ENCODE measurements around the gene XRCC4.

The XRCC4 gene

DNA sequence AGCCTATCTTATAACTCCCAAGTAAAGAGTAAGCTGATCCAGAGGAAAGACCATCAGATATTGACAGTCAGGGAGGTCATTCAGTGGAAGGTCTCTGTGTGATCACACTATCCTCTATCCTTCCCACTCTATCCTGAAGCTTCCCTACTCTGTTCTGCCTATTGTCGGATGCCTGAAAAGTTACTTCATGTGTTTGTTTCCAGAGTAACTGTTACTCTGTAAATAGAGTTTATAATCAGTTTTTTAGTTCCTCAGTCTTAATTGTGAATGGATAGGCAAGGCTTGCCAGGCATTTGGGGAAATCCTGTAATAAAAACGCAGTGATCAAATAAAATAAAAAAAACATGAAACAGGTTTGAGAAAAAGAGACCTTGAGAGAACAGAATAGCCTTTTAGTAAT lies 79.8 kb downstream of the XRCC4 start:
- no peak overlapping the region for H3K4me3 ChIP-seq (ENCODE audit: low read depth, low read length)
- TF ChIP-seq, protein P1, sequence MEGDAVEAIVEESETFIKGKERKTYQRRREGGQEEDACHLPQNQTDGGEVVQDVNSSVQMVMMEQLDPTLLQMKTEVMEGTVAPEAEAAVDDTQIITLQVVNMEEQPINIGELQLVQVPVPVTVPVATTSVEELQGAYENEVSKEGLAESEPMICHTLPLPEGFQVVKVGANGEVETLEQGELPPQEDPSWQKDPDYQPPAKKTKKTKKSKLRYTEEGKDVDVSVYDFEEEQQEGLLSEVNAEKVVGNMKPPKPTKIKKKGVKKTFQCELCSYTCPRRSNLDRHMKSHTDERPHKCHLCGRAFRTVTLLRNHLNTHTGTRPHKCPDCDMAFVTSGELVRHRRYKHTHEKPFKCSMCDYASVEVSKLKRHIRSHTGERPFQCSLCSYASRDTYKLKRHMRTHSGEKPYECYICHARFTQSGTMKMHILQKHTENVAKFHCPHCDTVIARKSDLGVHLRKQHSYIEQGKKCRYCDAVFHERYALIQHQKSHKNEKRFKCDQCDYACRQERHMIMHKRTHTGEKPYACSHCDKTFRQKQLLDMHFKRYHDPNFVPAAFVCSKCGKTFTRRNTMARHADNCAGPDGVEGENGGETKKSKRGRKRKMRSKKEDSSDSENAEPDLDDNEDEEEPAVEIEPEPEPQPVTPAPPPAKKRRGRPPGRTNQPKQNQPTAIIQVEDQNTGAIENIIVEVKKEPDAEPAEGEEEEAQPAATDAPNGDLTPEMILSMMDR (IDR thresholded peaks at IDR 0.05; ENCODE audit: low read depth, low read length) = no peak
- no peak for DNase-seq (ENCODE audit: low read depth, low spot score)
- in situ Hi-C loops (cut with HindIII; ENCODE audit: low sequenced_read_pairs) = no loop called here

DNA sequence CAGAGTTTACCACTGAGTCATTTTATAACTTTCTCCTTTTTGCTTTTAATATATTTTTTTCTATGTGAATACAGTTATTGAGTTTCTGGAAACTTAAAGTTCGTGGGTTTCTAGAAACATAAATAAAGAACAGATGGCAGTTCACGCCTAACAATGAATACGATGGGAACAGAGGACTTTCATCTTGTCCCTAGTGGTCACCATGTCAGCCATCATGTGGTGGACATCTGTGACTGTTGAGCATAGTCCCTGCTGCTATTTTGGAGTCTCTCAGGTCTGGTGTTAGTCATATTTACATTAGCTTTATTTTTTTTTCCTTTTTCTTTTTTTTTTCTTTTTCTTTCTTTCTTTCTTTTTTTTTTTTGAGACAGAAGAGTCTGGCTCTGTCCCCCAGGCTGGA lies 85.3 kb downstream of the XRCC4 start:
- no peak for DNase-seq (ENCODE audit: low read depth, low spot score)
- H3K4me3 ChIP-seq (ENCODE audit: low read depth, low read length) = no peak overlapping the region
- in situ Hi-C loops (cut with HindIII; ENCODE audit: low sequenced_read_pairs) = no loop called here
- TF ChIP-seq, protein P1 (IDR thresholded peaks at IDR 0.05; ENCODE audit: low read depth, low read length) = no peak

DNA sequence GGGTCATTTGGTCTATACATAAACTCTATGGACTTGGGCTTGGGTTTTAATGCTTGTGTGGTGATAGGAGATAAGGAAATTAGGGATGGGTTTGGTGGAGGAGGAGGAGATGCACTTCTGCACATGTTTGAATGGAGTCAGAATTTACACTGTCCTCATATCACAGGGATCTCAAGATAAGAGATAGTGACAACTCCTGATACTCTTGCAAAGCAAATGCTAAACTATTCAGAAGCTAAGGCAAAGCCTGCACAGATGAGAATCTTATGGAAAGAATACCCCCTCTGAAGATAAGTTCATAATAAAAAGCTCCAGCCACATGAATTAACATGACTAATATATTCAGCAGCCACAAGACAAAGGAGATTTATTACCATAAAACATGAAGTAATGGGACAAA lies 90.2 kb downstream of the XRCC4 start:
- in situ Hi-C loops (cut with HindIII; ENCODE audit: low sequenced_read_pairs) = no loop called here
- no peak for DNase-seq (ENCODE audit: low read depth, low spot score)
- TF ChIP-seq, protein P1 (IDR thresholded peaks at IDR 0.05; ENCODE audit: low read depth, low read length) = no peak
- no peak overlapping the region for H3K4me3 ChIP-seq (ENCODE audit: low read depth, low read length)

DNA sequence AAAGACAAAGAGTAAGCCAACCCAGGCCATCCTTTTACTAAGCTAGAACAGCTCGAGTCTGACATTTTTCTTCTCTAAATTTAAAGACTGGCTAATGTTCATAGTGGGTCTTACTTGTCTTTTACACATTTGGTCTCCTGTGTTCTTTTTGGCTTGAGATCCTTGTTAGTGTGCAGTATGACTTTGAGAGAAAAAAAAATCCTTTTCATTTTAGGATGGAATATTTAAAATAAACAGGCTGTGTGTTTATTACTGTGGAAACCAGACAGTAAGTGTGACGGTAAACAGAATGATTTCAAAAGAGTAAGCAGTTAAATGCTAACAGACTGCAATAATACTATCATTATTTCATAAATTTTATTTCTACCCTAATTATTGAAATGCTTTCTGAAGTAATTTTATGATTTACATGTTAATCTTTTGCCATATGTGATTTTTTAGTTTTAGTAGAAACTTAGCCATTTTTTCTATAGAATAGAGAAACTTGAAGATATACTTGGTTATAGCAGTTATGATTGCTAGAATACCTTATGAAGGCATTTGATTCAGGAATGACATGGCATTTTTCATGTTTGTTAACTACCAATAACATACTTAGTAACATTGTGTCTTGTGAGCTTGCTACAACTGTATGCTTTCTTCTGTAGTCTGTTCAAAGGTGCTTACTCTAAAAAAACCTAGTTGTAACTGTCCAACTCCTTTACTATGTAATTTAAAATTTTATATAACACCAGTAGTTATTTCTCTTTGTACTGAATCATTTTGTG lies 92.4 kb downstream of the XRCC4 start:
- in situ Hi-C loops (cut with HindIII; ENCODE audit: low sequenced_read_pairs) = no loop called here
- TF ChIP-seq, protein P1 (IDR thresholded peaks at IDR 0.05; ENCODE audit: low read depth, low read length) = no peak
- no peak overlapping the region for H3K4me3 ChIP-seq (ENCODE audit: low read depth, low read length)
- no peak for DNase-seq (ENCODE audit: low read depth, low spot score)

DNA sequence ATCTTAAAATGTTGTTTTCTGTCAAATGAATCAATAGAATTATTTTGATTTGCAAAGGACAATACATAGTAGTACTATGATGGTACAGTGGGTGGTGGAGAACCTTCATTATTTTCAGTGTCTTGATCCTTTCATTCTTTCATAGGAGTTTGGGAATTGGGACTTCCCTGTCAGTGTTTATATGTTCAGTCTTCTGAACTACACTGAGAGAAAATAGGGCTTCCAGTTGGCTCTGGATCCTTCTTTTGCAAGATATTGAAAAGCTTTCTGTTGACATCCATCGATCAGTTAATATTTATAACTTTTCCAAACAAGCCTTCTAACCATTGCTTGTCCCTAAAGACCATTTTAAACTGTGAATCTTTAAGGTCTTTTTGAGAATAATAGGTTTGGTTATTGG lies 94.7 kb downstream of the XRCC4 start:
- H3K4me3 ChIP-seq (ENCODE audit: low read depth, low read length) = no peak overlapping the region
- no peak for DNase-seq (ENCODE audit: low read depth, low spot score)
- in situ Hi-C loops (cut with HindIII; ENCODE audit: low sequenced_read_pairs) = no loop called here
- TF ChIP-seq, protein P1 (IDR thresholded peaks at IDR 0.05; ENCODE audit: low read depth, low read length) = no peak

DNA sequence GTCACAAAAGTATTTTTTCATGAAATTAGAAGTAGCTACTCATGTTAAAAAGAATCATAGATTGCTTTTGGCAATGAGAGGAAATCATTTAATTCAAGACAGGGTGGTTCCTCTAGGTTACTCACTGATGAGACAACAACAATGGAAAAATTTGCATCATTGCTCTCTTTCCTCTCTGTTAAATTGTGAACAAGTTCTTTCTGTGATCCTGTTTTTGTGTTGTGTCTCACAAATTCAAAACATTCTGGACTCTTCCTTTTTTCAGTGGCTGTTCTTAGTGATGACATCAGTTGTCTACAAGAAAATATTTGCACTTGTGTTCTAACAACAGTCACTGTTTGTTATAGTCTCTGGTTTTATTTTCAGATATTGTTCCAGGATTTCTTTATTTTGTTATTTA lies 95.3 kb downstream of the XRCC4 start:
- DNase-seq (ENCODE audit: low read depth, low spot score) = no peak
- in situ Hi-C loops (cut with HindIII; ENCODE audit: low sequenced_read_pairs) = no loop called here
- no peak overlapping the region for H3K4me3 ChIP-seq (ENCODE audit: low read depth, low read length)
- TF ChIP-seq, protein P1 (IDR thresholded peaks at IDR 0.05; ENCODE audit: low read depth, low read length) = no peak

Data from astrocyte of the spinal cord (primary cell).